HAP-1 (cell line): ENCODE data around the gene CBFA2T3.
"Not testable (repeated sequence)": the region's sequence is repeated elsewhere in the genome, so short reads cannot be mapped to it uniquely, and the experiment has no call there.

Source experiments
- DNase-seq, 2 experiments: peaks; one replicate each; pipeline ENCODE4 v3.0.0-alpha.2; 2016 to 2020; ENCODE audit warnings: low spot score in 2 of 2
- H3K27me3 ChIP-seq: fragments of 250-450 bp; sonication (Bioruptor Pico); 2 replicates; pipeline ENCODE4 v1.5.1; 2020; ENCODE audit warnings: low read depth, mild to moderate bottlenecking, moderate library complexity
- H3K36me3 ChIP-seq: fragments of 250-450 bp; sonication (Bioruptor Pico); replicated peaks from 2 replicates; pipeline ENCODE4 v1.5.1; 2020; ENCODE audit warnings: mild to moderate bottlenecking
- H3K4me1 ChIP-seq: fragments of 250-450 bp; sonication (Bioruptor Pico); 2 replicates; pipeline ENCODE4 v1.5.1; 2020; ENCODE audit warnings: mild to moderate bottlenecking
- H3K4me3 ChIP-seq: fragments of 250-450 bp; sonication (Bioruptor Pico); 2 replicates; pipeline ENCODE4 v1.5.1; 2020; ENCODE audit warnings: mild to moderate bottlenecking, moderate library complexity
- H3K9me3 ChIP-seq: fragments of 250-450 bp; sonication (Bioruptor Pico); 2 replicates; pipeline ENCODE4 v1.5.1; 2020; ENCODE audit warnings: mild to moderate bottlenecking, moderate library complexity
- in situ Hi-C: fragments of 300-500 bp; cut with MboI; formaldehyde crosslinking; loops from 3 replicates; pipeline ENCODE4 v1.14.3; 2020; ENCODE audit warnings: low sequenced_read_pairs, inconsistent platforms, mixed read lengths

Gene CBFA2T3

GRCh38 chr16:89017543-89018281 lies 40.7 kb upstream of the CBFA2T3 start:
- Histone ChIP-seq H3K4me3 (no peak overlapping the region), H3K36me3 (no peaks in the 10 kb centered on the region), H3K9me3 (no peaks in the 10 kb centered on the region), H3K27me3 (no peaks in the 10 kb centered on the region), H3K4me1 (no peaks in the 10 kb centered on the region)
- in situ Hi-C loops, result no loop called here
- no peak for DNase-seq

GRCh38 chr16:89016561-89016960 lies 39.6 kb upstream of the CBFA2T3 start:
- H3K4me1 ChIP-seq, H3K9me3 ChIP-seq, H3K27me3 ChIP-seq, H3K36me3 ChIP-seq, H3K4me3 ChIP-seq, in situ Hi-C loops, DNase-seq: not testable (repeated sequence)

- Histone ChIP-seq H3K4me1 (no peaks in the 10 kb centered on the region), H3K36me3 (no peaks in the 10 kb centered on the region), H3K27me3 (no peaks in the 10 kb centered on the region), H3K4me3 (no peak overlapping the region), H3K9me3 (no peaks in the 10 kb centered on the region)
- no peak for DNase-seq
- in situ Hi-C loops, result no loop called here
Measured at GRCh38 chr16:89015271-89015859, 38.4 kb upstream of the CBFA2T3 start.

GRCh38 chr16:89014403-89015230 lies 37.6 kb upstream of the CBFA2T3 start:
- DNase-seq, result no peak
- Histone ChIP-seq H3K4me1 (no peaks in the 10 kb centered on the region), H3K27me3 (no peaks in the 10 kb centered on the region), H3K36me3 (no peaks in the 10 kb centered on the region), H3K4me3 (no peak overlapping the region), H3K9me3 (no peaks in the 10 kb centered on the region)
- in situ Hi-C loops, result no loop called here

- Histone ChIP-seq H3K27me3 (no peaks in the 10 kb centered on the region), H3K4me1 (no peaks in the 10 kb centered on the region), H3K36me3 (no peaks in the 10 kb centered on the region), H3K4me3 (no peak overlapping the region), H3K9me3 (no peaks in the 10 kb centered on the region)
- in situ Hi-C loops, result no loop called here
- DNase-seq, result no peak
Measured at GRCh38 chr16:89013692-89014402, 36.8 kb upstream of the CBFA2T3 start.

GRCh38 chr16:89013111-89013510 lies 36.1 kb upstream of the CBFA2T3 start:
- Histone ChIP-seq H3K36me3 (no peaks in the 10 kb centered on the region), H3K27me3 (no peaks in the 10 kb centered on the region), H3K9me3 (no peaks in the 10 kb centered on the region), H3K4me3 (no peak overlapping the region), H3K4me1 (no peaks in the 10 kb centered on the region)
- in situ Hi-C loops, result no loop called here
- DNase-seq, result no peak

GRCh38 chr16:89012622-89012995 lies 35.6 kb upstream of the CBFA2T3 start:
- DNase-seq, result no peak
- Histone ChIP-seq H3K36me3 (no peaks in the 10 kb centered on the region), H3K4me1 (no peaks in the 10 kb centered on the region), H3K4me3 (no peak overlapping the region), H3K9me3 (no peaks in the 10 kb centered on the region), H3K27me3 (no peaks in the 10 kb centered on the region)
- in situ Hi-C loops, result no loop called here

GRCh38 chr16:89011909-89012621 lies 35.1 kb upstream of the CBFA2T3 start:
- Histone ChIP-seq H3K27me3 (no peaks in the 10 kb centered on the region), H3K36me3 (no peaks in the 10 kb centered on the region), H3K4me1 (no peaks in the 10 kb centered on the region), H3K4me3 (no peak overlapping the region), H3K9me3 (no peaks in the 10 kb centered on the region)
- in situ Hi-C loops, result no loop called here
- no peak for DNase-seq

- Histone ChIP-seq H3K4me3 (no peak overlapping the region), H3K4me1 (no peaks in the 10 kb centered on the region), H3K36me3 (no peaks in the 10 kb centered on the region), H3K27me3 (no peaks in the 10 kb centered on the region), H3K9me3 (no peaks in the 10 kb centered on the region)
- in situ Hi-C loops, result no loop called here
- DNase-seq, result no peak
Measured at GRCh38 chr16:89010210-89010925, 33.4 kb upstream of the CBFA2T3 start.

- Histone ChIP-seq H3K4me3 (no peak overlapping the region), H3K4me1 (no peaks in the 10 kb centered on the region), H3K27me3 (no peaks in the 10 kb centered on the region), H3K9me3 (no peaks in the 10 kb centered on the region), H3K36me3 (no peaks in the 10 kb centered on the region)
- in situ Hi-C loops, result no loop called here
- peak in 1 of 2 experiments; percentile 33 for DNase-seq
Measured at GRCh38 chr16:89009343-89010209, 32.6 kb upstream of the CBFA2T3 start.

- in situ Hi-C loops, H3K9me3 ChIP-seq, H3K27me3 ChIP-seq, DNase-seq, H3K4me1 ChIP-seq, H3K4me3 ChIP-seq, H3K36me3 ChIP-seq: not testable (repeated sequence)
Measured at GRCh38 chr16:89008796-89009195, 31.8 kb upstream of the CBFA2T3 start.
